GM19324 (cell line): Measurements from ENCODE around the gene SLC9A9.

Source experiments
- ATAC-seq: cut with Tn5 transposase; IDR thresholded peaks from one replicate; pipeline ENCODE4 v1.9.1; 2021; ENCODE audit warnings: mild to moderate bottlenecking, moderate library complexity; ENCODE audit not compliant: unreplicated experiment, low FRiP score

The SLC9A9 gene

DNA sequence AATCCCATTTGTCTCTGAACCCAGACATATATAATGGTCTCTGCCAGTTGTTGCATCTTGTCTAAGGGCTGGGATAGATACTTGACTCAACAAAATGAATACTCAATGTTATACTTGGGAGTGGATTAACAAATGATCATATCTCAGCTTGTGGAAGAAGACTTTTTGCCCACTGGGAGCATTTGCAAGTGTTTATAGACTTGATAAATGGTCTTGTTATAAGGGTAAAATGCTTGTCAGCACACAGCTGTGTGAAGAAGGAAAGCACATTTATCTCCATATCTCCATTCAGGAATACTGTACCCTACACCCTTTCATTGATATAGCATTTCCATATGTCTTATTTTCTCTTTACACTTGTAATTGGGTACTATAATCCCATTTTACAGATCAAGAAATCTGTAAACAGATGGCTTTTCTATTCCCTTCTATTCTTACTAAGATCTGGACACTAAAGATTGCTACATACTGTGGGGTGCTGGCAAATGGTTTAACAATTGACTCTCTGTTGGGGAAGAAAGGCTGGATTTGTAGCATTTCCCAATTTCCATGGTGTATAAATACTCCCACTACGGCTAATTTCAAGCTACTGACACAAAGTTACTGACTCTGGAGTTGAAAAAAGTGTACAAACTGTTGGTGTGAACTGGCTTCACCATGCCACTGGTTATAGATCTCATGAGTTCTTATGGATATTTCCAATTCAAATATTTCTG is 574.1 kb downstream of the SLC9A9 start:
- ATAC-seq: no peak

DNA sequence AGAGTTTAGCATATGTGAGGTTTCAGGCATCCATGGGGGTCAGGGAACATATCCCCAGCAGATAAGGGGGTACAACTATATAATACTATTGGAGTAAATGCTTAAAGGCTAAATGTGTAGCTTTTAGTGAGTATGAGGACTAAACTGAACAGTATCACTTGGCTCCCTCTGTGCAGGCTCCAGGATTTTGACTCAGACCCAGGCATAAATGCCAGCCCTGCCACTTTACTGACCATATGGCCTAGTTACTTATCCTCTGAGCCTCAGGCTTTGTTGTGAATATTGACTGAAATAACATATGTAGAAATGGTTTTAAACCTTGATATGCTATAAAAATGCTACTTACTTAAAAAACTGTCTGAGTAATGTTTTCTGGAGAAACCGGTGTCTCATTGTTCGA is 577.1 kb downstream of the SLC9A9 start:
- no peak for ATAC-seq

DNA sequence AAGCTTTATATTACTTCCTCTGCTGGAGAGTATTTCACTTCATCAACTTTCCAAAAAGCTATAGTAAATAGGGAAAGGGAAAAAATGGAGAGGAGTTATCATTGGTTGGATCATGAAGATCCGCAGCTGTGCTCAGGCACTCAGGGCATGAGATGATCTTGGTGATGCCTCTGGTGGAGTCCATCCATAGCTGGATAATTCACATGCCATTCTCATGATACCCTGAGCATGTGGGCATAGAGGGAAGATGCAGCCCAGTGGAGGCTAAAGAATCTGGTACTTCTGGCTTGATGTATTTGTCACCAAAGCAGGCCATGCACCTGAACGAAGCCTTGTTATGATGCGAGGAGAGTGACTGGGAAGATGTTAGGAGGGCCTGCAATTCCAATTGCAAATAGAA is 578.5 kb downstream of the SLC9A9 start:
- no peak for ATAC-seq

DNA sequence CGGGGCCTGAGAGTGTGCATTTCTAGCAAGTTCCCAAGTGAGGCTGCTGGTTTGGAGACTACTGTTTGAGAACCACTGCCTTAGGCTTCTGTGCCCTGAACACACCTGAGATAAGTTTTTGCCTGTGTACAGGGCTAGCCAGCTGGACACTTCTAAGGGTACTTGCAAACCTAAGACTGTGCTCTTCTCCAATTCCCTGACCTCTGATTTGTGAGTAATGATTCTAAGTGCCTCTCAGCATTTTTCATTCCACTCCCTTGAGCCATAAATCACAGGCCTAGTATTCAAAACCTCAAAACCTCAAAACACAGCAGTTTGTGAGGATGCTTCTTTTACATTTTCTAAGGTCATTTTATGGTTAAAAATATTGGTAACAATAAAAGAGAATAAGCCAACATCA is 580.3 kb downstream of the SLC9A9 start:
- no peak for ATAC-seq

DNA sequence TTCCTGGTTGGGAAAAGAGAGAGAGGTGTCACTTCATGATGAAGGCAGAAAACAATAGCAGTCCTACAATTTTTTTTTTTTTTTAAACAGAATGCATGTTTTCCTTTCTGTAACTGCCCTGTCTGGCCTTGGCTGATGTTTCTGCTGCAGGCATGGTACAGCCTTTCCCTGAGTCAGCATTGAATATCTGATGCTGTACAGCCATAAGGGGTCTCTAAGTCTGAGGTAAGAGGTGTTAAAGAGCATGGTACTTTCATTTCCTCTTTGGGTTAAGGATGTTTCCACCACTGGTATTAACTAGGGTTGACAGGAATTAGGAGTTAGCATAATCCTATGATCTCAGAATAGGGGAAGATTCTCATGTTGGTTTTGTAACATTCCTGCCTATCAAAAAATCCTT is 581.3 kb downstream of the SLC9A9 start:
- ATAC-seq: peak; percentile 72

DNA sequence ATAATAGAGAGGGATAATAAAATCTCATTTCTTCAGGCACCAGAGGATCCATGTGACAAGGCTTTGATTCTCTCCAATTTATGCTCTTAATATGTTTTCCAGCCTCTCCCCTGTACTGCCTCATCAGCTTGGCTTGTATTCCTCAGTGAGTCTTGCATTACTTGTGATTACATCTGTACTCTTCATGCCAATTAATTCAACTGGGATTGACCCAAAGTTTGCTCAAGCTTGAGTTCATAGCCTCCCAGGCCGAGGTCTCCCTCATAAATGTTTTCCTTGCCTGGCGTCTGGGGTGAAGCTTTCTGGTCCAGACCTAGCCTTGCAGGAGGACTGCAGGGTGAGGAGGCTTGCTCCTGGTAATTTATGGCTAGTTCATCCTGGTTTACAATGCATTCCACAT is 581.8 kb downstream of the SLC9A9 start:
- ATAC-seq: no peak

DNA sequence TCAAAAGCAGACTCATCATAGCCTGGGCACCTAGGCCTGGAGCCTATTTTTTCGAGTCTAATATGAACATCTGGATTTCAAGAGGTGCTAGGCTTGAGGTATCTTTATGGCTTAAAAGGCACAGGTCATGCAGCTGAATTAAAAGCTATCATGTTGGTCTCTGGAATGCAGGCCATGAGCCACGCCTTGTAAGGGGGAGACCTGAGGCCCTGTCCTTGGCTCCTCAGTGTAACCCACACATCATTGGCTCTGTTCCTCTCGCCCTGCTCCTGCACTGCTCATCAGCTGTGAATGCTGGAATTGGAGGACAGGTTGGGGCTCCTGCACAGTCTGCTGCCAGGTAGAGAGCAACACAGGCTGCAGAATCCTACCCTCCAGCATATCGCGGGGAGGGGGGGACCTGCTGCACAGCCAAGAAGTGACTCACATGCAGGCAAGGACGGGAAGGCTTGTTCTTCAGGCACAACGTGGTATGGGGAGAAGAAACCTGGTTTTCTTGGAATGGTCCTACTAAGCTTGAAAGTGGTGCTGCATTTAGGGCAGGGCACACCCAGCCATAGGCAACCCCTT is 582.7 kb downstream of the SLC9A9 start:
- ATAC-seq: no peak

DNA sequence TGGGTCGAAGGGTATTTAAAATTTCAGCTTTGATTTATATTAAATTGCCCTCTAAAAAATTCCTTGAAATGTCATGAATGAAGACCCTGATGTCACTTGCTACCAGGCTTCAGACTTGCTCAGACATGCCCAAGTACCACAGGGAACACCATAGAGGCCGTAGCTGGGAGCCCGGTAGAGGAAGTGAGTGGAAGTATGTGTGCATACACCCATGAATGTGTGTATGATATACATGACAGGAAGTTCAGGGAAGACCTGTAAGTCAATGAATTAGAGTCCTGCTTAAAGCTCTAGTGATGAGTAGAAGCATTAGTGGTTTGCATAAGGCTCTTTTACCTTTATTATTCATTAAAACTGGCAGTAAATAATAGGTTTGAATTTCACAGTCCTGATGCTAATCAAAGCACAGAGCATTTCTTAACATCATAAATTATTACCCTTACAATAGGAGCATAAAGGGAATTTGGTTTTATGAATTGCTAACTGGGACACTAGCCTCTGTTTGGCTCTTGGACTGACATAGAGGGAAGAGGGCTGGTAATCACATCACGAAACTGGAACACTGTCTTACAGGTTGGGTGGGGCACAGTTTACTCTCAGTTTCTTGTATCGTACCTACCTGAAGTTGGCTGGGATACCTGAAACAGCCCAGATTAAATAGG is 584.3 kb downstream of the SLC9A9 start:
- ATAC-seq: no peak

DNA sequence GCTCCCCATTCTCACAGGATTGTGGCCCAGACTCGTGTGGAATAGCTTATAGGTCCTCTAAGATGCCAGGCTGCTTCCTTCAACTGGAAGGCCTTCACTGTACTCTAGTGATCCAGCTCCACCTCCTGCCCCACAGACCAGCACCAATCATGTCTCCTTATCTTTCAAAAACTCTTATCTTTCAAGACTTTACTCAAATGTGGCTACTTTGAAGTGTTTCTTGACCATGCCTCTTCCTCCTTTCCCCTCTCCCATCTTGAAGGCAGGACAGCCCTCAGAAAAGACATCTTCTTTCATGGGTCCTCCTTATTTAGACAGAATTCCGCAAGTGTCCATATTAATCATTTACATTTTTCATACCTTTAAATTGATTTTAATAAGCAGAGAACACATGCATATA is 586.4 kb downstream of the SLC9A9 start:
- no peak for ATAC-seq

DNA sequence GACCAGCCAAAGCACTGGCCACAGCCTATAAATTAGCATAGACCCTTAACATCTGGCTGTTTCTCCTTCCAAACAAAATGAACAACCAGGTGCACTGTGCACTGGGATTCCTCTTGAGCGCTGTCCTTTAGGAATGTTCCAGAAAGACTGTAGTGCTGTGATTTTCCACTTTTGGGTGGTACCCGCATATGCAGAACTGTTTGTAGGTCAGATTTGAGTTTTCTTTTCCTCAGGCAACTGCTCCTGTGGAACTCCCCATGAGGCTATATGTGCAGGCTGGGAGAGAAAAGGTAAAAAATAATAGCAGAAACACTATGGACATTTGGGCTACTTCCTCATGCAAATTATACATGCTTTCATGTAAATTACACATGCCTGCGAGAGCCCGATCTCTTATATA is 589.6 kb downstream of the SLC9A9 start:
- ATAC-seq: no peak

DNA sequence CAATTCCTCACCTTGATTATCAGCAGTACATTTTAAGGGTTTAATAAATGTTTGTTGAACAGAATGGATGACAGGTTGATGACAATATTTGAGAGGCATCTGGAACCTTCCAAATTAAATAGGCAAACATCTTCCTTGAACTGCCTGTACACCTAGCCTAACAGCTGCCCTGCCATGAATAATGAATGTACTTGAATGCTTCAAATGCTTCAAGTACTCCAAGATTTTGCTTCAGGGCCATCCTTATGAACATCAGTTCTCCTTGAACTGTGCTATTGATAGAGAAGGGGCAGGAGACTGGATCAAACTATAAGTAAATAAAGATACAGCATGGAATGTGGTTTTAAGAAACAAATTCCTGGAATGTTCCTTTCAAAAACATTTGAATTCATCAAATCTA is 591.9 kb downstream of the SLC9A9 start:
- no peak for ATAC-seq

DNA sequence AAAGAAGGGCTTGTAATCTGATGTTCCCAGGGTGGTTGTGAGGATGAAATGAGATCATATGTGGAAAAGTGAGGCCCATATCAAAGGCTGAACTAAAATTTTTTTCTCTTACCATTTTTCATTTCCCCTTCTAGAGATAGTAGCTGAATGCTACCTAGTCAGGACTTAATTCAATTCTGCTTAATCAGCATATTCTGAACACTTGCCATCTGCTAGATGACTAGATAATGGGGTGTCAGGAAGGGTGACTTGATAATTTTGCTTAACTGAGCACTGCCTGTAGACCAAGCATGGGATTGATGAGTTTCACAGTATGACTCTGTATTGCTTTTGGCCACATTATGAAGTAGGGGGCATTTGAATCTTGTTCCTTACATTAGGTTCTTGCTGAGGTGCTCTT is 592.5 kb downstream of the SLC9A9 start:
- no peak for ATAC-seq

DNA sequence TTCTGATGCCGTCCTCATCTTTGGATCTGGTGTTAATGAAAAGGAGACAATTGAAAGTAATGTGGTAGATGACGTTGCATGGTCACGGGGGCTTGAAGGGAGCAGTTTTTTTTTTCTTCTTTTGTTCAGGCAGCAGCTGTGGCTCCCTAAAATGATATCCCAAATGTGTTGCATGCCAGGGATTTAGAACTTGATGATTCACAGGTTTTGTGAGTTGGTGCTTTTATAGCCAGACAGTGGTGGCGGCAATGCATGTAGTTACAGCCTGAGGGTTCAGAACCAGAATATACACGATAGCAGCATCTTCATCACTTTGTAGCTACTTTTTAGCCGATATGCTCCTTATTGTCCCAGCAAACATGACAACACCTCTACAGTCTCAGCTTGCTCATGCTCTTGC is 595.3 kb downstream of the SLC9A9 start:
- no peak for ATAC-seq

DNA sequence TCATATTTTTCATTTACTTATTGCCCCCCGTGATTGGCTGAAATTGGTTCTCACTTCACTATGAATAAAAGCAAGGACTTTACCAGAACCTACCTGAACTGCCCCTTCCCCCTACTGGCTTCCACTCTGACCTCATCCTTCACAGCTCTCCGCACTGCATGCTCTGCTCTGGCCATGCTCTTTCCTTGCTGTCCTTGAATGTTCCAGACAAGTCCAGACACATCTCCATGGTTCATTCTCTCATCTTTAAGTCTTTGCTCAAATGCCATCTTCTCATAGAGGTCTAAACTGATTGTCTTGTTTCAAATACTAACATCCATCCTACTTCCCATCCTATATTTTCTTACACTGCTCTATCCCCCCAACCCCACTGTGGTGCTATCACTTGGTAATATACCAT is 599.3 kb downstream of the SLC9A9 start:
- ATAC-seq: no peak

DNA sequence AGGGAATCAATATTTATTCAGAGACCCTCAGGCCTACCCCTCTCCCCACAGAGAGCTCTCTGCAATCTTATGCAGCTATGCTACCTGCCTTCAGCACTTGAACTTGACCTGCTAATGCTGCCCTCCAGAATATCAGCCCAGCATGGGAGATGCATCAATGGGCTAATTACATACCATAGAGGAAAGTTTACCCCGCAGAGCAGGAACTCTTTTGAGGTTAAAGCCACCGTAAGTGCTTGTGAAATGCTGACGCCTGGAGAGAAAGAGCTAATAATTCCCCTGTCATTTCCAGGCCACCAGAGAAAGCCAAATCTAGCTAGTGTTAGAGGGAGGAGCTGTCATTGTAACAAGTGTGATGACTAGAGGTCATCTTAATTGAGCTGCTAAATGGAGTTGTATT is 601.2 kb downstream of the SLC9A9 start:
- ATAC-seq: no peak

DNA sequence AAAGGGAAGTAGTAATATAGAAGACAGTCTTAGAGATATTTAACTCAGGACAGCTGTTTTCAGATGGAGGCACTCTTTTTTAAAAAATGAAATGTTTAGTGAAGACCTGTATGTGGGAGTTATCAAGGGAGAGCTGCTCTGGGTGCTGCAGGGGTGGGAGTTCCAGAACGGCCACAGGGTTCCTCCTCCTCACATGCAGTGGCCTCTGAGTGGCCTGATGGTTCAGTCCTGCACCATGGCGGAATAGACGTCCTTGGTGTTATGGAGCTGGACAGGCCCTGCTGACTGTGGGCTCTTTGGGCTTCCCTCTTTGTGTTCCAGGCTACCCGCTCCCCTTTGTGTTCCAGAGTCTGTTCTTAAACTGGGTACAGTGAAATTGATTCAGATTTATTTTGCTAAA is 602.6 kb downstream of the SLC9A9 start:
- no peak for ATAC-seq

DNA sequence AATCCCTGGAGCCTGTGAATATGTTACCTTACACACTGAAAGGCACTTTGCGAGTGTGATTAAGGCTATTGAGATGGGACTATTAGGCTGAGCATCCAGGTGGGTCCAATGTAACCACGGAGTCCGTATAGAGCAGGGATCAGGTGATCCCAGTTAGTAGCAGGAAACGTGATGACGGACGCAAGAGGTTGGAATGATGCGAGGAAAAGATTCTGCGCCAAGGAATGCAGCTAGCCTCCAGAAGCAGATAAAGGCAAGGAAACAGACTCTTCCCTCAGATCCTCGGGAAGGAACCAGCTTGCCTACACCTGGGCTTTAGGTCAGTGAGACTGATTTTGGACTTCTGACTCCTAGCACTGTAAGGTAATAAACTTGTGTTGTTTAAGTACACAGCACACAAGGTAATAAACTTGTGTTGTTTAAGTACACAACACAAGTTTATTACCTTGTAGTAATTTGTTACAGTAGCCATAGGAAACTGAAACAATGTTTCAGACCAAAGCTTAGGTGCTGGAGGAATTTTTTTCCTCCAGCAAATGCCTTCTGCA is 603.7 kb downstream of the SLC9A9 start:
- no peak for ATAC-seq

DNA sequence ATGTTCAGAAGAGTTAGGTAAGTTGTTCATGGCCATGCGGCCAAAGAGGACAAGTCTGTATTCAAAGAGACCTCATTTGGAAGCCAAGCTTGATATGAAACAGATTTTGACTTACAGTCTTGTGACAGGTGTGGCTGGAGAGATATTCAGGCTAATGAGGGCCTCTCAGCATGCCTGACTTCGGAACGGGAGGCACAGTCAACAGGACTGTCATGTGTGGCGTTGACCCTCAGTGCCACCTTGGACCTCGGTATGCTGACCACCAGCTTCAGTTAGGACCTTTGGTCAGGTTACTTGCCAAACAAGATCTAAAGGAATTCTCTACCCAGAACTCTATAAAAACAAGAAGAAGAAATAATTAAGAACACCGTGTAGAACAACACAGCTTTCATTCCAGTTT is 604.6 kb downstream of the SLC9A9 start:
- no peak for ATAC-seq

DNA sequence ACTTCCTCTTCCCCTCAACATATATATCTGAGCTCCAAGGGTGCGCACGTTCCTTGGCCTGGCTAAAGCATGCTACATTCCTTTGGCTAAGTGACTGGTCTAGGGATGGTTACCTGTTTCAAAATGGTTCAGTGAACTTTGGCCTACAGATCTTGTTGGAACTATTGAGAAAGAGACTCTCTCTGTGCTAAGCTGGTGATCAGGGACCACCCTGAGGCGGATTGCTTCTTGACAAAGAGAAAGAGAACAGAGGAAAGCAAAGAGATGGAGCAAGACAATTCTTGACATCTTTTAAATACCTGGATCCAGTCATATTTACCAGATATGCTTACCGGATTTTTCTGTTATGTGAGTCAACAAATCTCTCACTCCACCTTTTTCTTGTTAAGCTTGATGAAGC is 605.6 kb downstream of the SLC9A9 start:
- ATAC-seq: no peak

DNA sequence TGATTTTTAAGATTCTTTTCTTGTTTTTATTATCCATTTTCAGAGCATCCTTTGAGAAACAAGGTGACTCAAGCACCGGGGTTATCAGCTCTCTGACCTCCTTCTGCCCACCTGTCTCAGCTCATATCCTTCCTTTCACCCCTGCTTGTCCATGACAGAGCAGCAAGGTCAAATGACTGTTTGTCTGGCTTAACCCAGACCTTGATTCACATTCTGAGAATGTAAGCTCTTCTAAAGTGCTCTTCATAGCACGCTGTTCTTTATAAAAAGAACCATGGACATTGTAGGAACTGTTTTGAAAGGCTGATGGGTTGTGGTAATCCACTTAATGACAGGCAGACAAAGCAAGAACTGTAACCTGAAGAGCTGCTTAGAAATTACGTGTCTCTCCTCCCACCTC is 606.2 kb downstream of the SLC9A9 start:
- ATAC-seq: no peak

DNA sequence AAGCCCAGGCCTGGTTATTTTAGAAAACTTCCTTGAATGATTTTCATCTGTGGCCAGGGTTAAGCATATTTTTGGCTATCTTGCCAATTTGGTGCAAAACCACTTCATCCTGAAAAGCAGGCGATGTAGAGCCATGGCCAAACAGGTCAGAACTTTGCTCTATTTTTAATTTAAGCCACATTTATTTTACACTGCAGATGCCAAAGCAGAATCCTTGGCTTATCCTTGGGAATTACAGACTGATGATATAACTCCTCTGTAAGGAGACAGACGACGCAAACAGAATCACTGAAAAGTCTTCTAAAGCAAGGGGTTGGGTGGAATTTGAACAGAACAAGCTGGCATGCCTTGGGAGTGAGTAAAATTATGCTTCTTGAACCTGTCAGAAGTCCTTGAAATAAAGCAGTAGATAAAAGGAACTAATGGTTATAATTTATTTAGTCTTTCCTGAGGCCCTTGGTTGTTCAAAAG is 606.8 kb downstream of the SLC9A9 start:
- no peak for ATAC-seq

DNA sequence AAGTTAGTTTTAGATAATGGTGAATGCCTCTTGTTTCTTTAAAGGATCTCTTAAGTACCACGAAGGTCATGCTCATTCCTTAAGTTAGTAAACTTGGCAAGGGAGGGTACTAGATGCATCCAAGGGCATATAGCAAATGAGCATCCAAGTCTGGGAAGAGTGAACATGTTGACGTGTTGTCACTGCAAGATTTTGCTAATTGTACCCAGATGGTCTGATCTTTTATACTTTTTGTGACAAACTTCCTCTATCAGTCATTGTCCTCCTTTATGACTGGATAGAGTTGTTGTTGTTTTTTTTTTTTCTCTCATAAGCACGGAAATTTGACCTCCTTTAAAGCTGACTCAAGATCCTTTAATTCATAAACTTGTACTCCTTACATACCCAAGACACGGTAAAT is 607.4 kb downstream of the SLC9A9 start:
- ATAC-seq: no peak
